WI38 (cell line): ENCODE measurements around the gene NPHP4.

Experiments used
- H3K4me3 ChIP-seq: 2 replicates; pipeline ENCODE4 v1.5.1; 2011; ENCODE audit warnings: low read depth, mild to moderate bottlenecking, control low read depth, low read length
- TF ChIP-seq, protein P1 (sequence below): IDR thresholded peaks from 2 replicates; pipeline ENCODE4 v1.5.1; 2012; ENCODE audit warnings: low read depth, mild to moderate bottlenecking, control low read depth, low read length

NPHP4 gene

DNA sequence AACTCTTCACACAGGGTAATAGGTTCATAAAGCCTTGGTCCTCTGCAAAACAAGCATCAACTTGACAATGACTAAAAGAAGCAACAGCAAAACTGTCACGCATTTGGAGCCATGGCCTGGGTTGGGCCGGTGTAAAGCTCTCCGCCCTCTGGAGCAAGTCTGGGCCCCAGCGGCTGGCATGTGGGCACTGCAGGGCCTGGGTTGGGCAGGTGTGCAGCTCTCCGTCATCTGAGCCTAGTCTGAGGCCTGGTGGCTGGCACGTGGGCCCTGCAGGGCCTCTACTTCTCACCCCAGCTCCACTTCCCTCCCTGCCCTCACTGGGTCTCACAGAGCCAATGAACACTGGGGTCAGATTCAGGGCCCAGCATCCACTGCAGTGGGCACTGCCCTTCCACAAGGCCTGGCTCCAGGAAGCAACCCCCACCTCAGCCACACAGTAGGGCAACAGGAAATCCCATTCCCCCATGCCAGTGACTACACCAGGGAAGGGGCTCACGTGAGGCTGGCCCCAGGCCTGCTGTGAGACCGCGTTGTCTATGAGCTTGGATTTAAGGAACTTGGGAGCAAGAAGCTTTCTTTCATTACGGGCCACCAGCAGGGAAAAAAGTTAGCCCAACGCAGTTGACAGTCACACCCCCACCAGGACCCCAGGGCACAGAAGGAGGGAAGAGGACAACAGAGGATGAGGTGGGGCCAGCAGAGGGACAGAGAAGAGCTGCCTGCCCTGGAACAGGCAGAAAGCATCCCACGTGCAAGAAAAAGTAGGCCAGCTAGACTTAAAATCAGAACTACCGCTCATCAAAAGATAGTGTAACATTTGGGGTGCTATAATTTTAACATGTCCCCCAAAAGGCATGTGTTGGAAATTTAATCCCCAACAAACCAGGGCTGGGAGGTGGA lies 52.7 kb downstream of the NPHP4 start:
- no peak overlapping the region for H3K4me3 ChIP-seq
- TF ChIP-seq, protein P1, sequence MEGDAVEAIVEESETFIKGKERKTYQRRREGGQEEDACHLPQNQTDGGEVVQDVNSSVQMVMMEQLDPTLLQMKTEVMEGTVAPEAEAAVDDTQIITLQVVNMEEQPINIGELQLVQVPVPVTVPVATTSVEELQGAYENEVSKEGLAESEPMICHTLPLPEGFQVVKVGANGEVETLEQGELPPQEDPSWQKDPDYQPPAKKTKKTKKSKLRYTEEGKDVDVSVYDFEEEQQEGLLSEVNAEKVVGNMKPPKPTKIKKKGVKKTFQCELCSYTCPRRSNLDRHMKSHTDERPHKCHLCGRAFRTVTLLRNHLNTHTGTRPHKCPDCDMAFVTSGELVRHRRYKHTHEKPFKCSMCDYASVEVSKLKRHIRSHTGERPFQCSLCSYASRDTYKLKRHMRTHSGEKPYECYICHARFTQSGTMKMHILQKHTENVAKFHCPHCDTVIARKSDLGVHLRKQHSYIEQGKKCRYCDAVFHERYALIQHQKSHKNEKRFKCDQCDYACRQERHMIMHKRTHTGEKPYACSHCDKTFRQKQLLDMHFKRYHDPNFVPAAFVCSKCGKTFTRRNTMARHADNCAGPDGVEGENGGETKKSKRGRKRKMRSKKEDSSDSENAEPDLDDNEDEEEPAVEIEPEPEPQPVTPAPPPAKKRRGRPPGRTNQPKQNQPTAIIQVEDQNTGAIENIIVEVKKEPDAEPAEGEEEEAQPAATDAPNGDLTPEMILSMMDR = no peak

DNA sequence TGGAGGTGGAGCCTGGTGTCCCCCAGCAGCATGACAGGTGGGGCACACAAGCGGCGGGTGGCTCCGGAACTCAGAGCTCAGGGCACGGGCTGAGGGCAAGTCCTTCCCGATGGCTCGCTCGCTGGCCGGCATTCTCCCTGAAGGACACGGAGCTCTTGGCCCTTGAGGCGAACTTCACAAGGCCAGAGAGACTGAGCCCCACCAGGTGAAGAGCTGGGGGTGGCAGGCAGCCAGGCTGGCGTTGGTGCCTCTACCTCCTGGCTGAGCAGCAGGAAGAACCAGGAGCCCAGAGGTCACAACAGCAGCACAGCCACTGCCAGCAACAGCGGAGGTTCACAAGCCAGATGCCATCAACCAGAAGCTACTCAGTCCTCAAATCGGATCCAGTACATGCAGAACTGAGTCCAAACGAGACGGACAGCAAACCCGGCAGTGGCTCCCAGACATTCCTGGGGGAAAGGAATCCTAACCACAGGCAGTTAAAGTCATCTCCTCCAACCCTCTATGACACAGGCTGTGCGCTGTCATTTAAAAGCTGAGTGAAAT lies 54.1 kb downstream of the NPHP4 start:
- H3K4me3 ChIP-seq = no peak overlapping the region
- TF ChIP-seq, protein P1 = no peak

DNA sequence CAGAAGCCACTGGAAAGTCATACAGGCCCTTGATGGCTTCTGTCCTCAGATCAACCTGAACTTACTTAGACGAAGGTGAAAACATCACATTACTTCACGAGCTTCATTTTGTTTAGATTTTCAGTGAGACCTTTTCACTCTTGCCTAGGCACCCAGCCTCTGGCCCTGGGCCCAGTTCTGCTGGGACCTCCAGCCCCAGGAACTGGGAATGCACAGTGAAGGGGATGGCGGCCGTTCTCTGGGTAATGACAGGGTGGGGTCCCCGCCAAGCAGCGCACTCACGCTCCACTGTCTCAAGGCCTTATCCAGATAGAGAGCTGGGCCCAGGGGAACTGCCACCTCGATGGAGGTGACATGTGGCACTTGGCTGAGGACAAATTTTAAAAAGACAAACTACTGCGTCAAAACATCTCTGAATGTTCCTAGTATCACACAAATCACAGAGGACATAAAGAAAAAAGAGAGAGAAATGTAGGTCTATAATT lies 54.8 kb downstream of the NPHP4 start:
- TF ChIP-seq, protein P1 = no peak
- no peak overlapping the region for H3K4me3 ChIP-seq

DNA sequence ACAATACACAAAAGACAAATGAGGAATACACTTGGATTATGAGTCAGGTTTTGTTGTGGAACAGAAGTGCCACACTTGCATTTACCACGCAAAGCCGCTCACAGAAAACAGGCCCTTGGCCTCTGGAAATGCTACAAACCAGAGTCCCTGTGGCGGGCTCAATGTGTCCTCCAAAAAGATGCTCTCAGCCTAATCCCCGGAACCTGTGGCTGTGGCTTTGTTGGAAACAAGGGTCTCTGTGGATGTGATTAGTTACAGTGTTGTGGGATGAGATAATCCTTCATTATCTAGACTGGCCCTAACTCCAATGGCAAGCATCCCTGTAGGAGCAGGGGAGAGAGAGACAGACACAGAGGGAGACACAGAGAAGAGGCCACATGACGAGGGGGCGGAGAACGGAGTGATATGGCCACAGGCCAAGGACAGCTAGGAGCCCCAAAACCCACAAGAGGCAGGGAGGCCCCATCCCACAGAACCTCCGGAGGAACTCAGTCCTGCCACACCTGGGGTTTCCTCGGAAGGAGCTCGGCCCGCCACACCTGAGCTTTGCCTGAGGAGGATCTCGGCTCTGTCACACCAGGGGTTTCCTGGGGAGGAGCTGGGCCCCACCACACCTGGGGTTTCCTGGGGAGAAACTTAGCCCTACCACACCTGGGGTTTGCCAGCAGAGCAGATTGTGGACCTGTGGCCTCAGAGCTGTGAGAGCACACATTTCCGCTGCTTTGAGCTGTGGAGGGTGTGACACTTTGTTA lies 55.4 kb downstream of the NPHP4 start:
- TF ChIP-seq, protein P1 = no peak
- H3K4me3 ChIP-seq = no peak overlapping the region

DNA sequence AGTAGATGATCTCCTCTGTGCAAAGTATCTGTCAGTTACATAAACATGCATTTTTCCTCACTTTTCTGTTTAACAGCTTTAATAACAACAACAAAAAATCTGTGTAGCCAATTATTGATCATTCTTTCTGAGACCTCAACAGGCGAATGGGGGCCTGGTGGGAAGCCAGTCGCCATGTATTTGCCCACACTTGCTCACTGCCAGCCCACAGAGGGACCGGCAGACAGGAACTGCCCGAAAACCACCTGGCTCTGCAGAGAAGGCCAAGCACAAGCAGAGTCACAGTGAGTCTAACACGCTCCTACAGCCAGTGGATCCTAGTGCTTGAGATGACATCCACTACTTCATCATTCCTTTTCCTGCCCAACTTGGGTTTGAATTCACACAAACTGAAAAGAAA lies 56.1 kb downstream of the NPHP4 start:
- H3K4me3 ChIP-seq = no peak overlapping the region
- TF ChIP-seq, protein P1 = no peak

DNA sequence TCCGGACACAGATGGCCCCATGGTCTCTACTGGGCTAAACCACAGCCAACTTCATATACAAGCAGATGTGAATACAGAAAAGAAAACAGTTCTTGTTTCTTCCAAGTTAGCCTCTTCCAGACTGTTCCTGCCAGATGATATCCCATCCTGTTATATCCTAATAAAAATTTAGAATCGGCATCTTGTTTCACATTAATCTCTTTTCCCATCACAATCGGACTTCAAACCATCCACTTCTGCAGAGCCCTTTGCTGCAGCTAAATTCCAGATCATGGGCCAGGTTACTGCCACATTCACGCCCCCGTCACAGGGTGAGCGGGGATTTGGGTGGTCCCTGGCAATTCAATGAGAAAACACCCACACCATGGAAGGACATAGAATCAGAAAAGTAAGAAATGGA lies 57.2 kb downstream of the NPHP4 start:
- no peak overlapping the region for H3K4me3 ChIP-seq
- TF ChIP-seq, protein P1 = no peak
